Liver (tissue), 3 donors: ENCODE results near the gene ZXDB.

Experiments
- GABPA ChIP-seq, 2 donors: IDR thresholded peaks in 1 of 2; conservative IDR thresholded peaks in 1 of 2; 2 replicates each; pipeline ENCODE4 v1.6.1; 2016; ENCODE audit warnings: antibody characterized with exemption in 2 of 2, mild to moderate bottlenecking in 1 of 2, moderate library complexity in 1 of 2
- HNF4A ChIP-seq, 2 donors: conservative IDR thresholded peaks; 2 replicates each; pipeline ENCODE4 v1.6.1; 2016; ENCODE audit warnings: antibody characterized with exemption in 2 of 2, mild to moderate bottlenecking in 2 of 2
- YY1 ChIP-seq: IDR thresholded peaks from 2 replicates; pipeline ENCODE4 v1.6.1; 2016; ENCODE audit warnings: antibody characterized with exemption, mild to moderate bottlenecking
- TF ChIP-seq, protein P1 (sequence below): fragments of 150-350 bp; IDR thresholded peaks from 2 replicates; pipeline ENCODE4 v1.5.1; 2017; ENCODE audit warnings: improper control_type of control experiment, low read depth, low read length; ENCODE audit not compliant: missing input control
- TF ChIP-seq, protein P2 (sequence below): IDR thresholded peaks from 2 replicates; pipeline ENCODE4 v1.6.1; 2016; ENCODE audit warnings: antibody characterized with exemption, mild to moderate bottlenecking
- donor health status: healthy.
- donor health status: healthy.

DNA sequence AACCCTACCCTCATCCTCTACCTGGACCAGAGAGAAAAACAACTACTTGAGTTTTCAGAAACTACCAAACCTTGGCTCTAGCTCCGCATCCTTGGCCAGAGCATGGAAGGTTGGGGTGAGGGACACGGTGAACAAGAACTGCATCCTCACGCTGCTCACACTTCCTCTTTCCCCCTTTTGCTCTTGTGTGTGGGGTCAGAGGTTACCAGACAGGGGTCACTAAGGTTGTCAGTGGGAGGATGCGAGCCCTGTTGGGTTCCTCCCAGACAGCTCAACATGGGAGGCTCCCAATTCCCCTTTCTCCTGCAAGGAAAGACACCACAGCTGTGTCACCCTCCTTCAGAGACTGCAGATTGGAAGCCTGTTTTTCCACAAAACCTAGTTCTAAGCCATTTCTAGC, 5.5 kb upstream of the ZXDB start:
- TF ChIP-seq, protein P1, sequence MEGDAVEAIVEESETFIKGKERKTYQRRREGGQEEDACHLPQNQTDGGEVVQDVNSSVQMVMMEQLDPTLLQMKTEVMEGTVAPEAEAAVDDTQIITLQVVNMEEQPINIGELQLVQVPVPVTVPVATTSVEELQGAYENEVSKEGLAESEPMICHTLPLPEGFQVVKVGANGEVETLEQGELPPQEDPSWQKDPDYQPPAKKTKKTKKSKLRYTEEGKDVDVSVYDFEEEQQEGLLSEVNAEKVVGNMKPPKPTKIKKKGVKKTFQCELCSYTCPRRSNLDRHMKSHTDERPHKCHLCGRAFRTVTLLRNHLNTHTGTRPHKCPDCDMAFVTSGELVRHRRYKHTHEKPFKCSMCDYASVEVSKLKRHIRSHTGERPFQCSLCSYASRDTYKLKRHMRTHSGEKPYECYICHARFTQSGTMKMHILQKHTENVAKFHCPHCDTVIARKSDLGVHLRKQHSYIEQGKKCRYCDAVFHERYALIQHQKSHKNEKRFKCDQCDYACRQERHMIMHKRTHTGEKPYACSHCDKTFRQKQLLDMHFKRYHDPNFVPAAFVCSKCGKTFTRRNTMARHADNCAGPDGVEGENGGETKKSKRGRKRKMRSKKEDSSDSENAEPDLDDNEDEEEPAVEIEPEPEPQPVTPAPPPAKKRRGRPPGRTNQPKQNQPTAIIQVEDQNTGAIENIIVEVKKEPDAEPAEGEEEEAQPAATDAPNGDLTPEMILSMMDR = no peak
- TF ChIP-seq HNF4A (conservative IDR thresholded peaks at IDR 0.05) = no peak
- TF ChIP-seq, protein P2, sequence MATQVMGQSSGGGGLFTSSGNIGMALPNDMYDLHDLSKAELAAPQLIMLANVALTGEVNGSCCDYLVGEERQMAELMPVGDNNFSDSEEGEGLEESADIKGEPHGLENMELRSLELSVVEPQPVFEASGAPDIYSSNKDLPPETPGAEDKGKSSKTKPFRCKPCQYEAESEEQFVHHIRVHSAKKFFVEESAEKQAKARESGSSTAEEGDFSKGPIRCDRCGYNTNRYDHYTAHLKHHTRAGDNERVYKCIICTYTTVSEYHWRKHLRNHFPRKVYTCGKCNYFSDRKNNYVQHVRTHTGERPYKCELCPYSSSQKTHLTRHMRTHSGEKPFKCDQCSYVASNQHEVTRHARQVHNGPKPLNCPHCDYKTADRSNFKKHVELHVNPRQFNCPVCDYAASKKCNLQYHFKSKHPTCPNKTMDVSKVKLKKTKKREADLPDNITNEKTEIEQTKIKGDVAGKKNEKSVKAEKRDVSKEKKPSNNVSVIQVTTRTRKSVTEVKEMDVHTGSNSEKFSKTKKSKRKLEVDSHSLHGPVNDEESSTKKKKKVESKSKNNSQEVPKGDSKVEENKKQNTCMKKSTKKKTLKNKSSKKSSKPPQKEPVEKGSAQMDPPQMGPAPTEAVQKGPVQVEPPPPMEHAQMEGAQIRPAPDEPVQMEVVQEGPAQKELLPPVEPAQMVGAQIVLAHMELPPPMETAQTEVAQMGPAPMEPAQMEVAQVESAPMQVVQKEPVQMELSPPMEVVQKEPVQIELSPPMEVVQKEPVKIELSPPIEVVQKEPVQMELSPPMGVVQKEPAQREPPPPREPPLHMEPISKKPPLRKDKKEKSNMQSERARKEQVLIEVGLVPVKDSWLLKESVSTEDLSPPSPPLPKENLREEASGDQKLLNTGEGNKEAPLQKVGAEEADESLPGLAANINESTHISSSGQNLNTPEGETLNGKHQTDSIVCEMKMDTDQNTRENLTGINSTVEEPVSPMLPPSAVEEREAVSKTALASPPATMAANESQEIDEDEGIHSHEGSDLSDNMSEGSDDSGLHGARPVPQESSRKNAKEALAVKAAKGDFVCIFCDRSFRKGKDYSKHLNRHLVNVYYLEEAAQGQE = no peak
- no peak for TF ChIP-seq YY1
- no peak for TF ChIP-seq GABPA (IDR thresholded peaks at IDR 0.05 in 1 of 2, conservative IDR thresholded peaks at IDR 0.05 in 1 of 2)
